Gastrocnemius medialis (tissue), 4 donors: ENCODE measurements around the gene GUCY1A1.

Source experiments
- CTCF ChIP-seq, 5 experiments: fragments of 450-650 bp in 3 of 5; fragments of 200-600 bp in 2 of 5; sonication (generic) in 2 of 5; IDR thresholded peaks in 4 of 5; conservative IDR thresholded peaks in 1 of 5; 1 replicate in 4 of 5; 2 replicates in 1 of 5; pipeline ENCODE4 v1.5.1; 2016 to 2019; ENCODE audit warnings: antibody characterized with exemption in 5 of 5, mild to moderate bottlenecking in 3 of 5, moderate library complexity in 3 of 5
- POLR2A ChIP-seq, 2 donors: fragments of 450-650 bp; IDR thresholded peaks; one replicate each; pipeline ENCODE4 v1.6.1; 2017; ENCODE audit warnings: antibody characterized with exemption in 2 of 2, mild to moderate bottlenecking in 2 of 2, moderate library complexity in 2 of 2

GRCh38 chr4:155761047-155761446 lies 94.4 kb downstream of the GUCY1A1 start:
- TF ChIP-seq CTCF (IDR thresholded peaks at IDR 0.05 in 4 of 5, conservative IDR thresholded peaks at IDR 0.05 in 1 of 5) (no peak), POLR2A (IDR thresholded peaks at IDR 0.05) (no peak)
